Measurements from ENCODE around the gene EED.
"Not testable (repeated sequence)": the region's sequence is repeated elsewhere in the genome, so short reads cannot be mapped to it uniquely, and the experiment has no call there.

The EED gene

GRCh38 chr11:86287468-86287796 lies 42.9 kb downstream of the EED start:
- Histone ChIP-seq H3K23ac (ENCODE audit: low read length) (no peak overlapping the region), H3K79me1 (ENCODE audit: low read length) (no peaks in the 10 kb centered on the region), H3K4me3 (ENCODE audit: low read length) (no peak overlapping the region), H3K4me2 (ENCODE audit: low read length) (no peak overlapping the region), H3K9ac (ENCODE audit: low read length) (no peak overlapping the region), H4K5ac (ENCODE audit: low read length) (no peak overlapping the region), H2BK120ac (ENCODE audit: low read depth, low read length) (no peak overlapping the region), H2BK15ac (replicated peaks; ENCODE audit: low read depth) (no peak overlapping the region), H3K18ac (ENCODE audit: low read length) (no peak overlapping the region), H2BK5ac (ENCODE audit: low read length) (no peak overlapping the region), H3K4ac (ENCODE audit: low read depth, low read length) (no peak overlapping the region), H4K8ac (ENCODE audit: low read depth, low read length) (no peak overlapping the region), H3K27me3 (ENCODE audit: insufficient read depth, low read length, poor library complexity) (no peaks in the 10 kb centered on the region), H3K79me2 (ENCODE audit: control insufficient read depth, insufficient read depth, low read length) (no peaks in the 10 kb centered on the region), H2AK5ac (ENCODE audit: low read length) (no peak overlapping the region), H3K4me1 (ENCODE audit: control insufficient read depth, low read depth, low read length) (no peaks in the 10 kb centered on the region), H3K56ac (ENCODE audit: low read length) (no peak overlapping the region), H3K27ac (ENCODE audit: low read depth, low read length) (no peak overlapping the region), H3K36me3 (ENCODE audit: control insufficient read depth, insufficient read depth, low read length) (no peaks in the 10 kb centered on the region)
- WGBS (ENCODE audit: extremely low coverage, insufficient coverage, low lambda C conversion rate) = no CpG with 5 or more reads among the region's 2 CpGs
- DNase-seq = no peak

- Histone ChIP-seq H3K4me1 (ENCODE audit: control insufficient read depth, low read depth, low read length) (no peaks in the 10 kb centered on the region), H3K27ac (ENCODE audit: low read depth, low read length) (no peak overlapping the region), H4K5ac (ENCODE audit: low read length) (no peak overlapping the region), H2BK5ac (ENCODE audit: low read length) (no peak overlapping the region), H4K8ac (ENCODE audit: low read depth, low read length) (no peak overlapping the region), H3K79me2 (ENCODE audit: control insufficient read depth, insufficient read depth, low read length) (no peaks in the 10 kb centered on the region), H3K4me3 (ENCODE audit: low read length) (no peak overlapping the region), H3K36me3 (ENCODE audit: control insufficient read depth, insufficient read depth, low read length) (no peaks in the 10 kb centered on the region), H3K4me2 (ENCODE audit: low read length) (no peak overlapping the region), H2AK5ac (ENCODE audit: low read length) (no peak overlapping the region), H3K56ac (ENCODE audit: low read length) (no peak overlapping the region), H3K4ac (ENCODE audit: low read depth, low read length) (no peak overlapping the region), H3K79me1 (ENCODE audit: low read length) (no peaks in the 10 kb centered on the region), H3K23ac (ENCODE audit: low read length) (no peak overlapping the region), H2BK120ac (ENCODE audit: low read depth, low read length) (no peak overlapping the region), H2BK15ac (replicated peaks; ENCODE audit: low read depth) (no peak overlapping the region), H3K27me3 (ENCODE audit: insufficient read depth, low read length, poor library complexity) (no peaks in the 10 kb centered on the region), H3K9ac (ENCODE audit: low read length) (no peak overlapping the region), H3K18ac (ENCODE audit: low read length) (no peak overlapping the region)
- WGBS (ENCODE audit: extremely low coverage, insufficient coverage, low lambda C conversion rate) = no CpG with 5 or more reads among the region's 7 CpGs
- DNase-seq = peak; percentile 5
These were observed 44.4 kb downstream of the EED start for GRCh38 chr11:86288776-86289507.

- H3K9ac ChIP-seq (ENCODE audit: low read length); H3K18ac ChIP-seq (ENCODE audit: low read length); H3K36me3 ChIP-seq (ENCODE audit: control insufficient read depth, insufficient read depth, low read length); H3K4ac ChIP-seq (ENCODE audit: low read depth, low read length); H2BK15ac ChIP-seq (replicated peaks; ENCODE audit: low read depth); H2BK5ac ChIP-seq (ENCODE audit: low read length); H3K27me3 ChIP-seq (ENCODE audit: insufficient read depth, low read length, poor library complexity); H4K5ac ChIP-seq (ENCODE audit: low read length); H3K79me2 ChIP-seq (ENCODE audit: control insufficient read depth, insufficient read depth, low read length); H3K4me1 ChIP-seq (ENCODE audit: control insufficient read depth, low read depth, low read length); H3K27ac ChIP-seq (ENCODE audit: low read depth, low read length); H3K4me2 ChIP-seq (ENCODE audit: low read length); H3K4me3 ChIP-seq (ENCODE audit: low read length); H2BK120ac ChIP-seq (ENCODE audit: low read depth, low read length); H2AK5ac ChIP-seq (ENCODE audit: low read length); H3K56ac ChIP-seq (ENCODE audit: low read length); H4K8ac ChIP-seq (ENCODE audit: low read depth, low read length); H3K79me1 ChIP-seq (ENCODE audit: low read length); DNase-seq; H3K23ac ChIP-seq (ENCODE audit: low read length): not testable (repeated sequence)
- no CpG with 5 or more reads among the region's 9 CpGs for WGBS (ENCODE audit: extremely low coverage, insufficient coverage, low lambda C conversion rate)
These were observed 45.1 kb downstream of the EED start for GRCh38 chr11:86289508-86290280.

- Histone ChIP-seq H3K79me1 (ENCODE audit: low read length) (no peaks in the 10 kb centered on the region), H3K18ac (ENCODE audit: low read length) (no peak overlapping the region), H2BK120ac (ENCODE audit: low read depth, low read length) (no peak overlapping the region), H3K4ac (ENCODE audit: low read depth, low read length) (no peak overlapping the region), H3K23ac (ENCODE audit: low read length) (no peak overlapping the region), H4K5ac (ENCODE audit: low read length) (no peak overlapping the region), H3K27ac (ENCODE audit: low read depth, low read length) (no peak overlapping the region), H3K9ac (ENCODE audit: low read length) (no peak overlapping the region), H2BK15ac (replicated peaks; ENCODE audit: low read depth) (no peak overlapping the region), H4K8ac (ENCODE audit: low read depth, low read length) (no peak overlapping the region), H3K4me3 (ENCODE audit: low read length) (no peak overlapping the region), H3K27me3 (ENCODE audit: insufficient read depth, low read length, poor library complexity) (no peaks in the 10 kb centered on the region), H2BK5ac (ENCODE audit: low read length) (no peak overlapping the region), H2AK5ac (ENCODE audit: low read length) (no peak overlapping the region), H3K4me1 (ENCODE audit: control insufficient read depth, low read depth, low read length) (no peaks in the 10 kb centered on the region), H3K4me2 (ENCODE audit: low read length) (no peak overlapping the region), H3K79me2 (ENCODE audit: control insufficient read depth, insufficient read depth, low read length) (no peaks in the 10 kb centered on the region), H3K36me3 (ENCODE audit: control insufficient read depth, insufficient read depth, low read length) (no peaks in the 10 kb centered on the region), H3K56ac (ENCODE audit: low read length) (no peak overlapping the region)
- peak; percentile 68 for DNase-seq
- WGBS (ENCODE audit: extremely low coverage, insufficient coverage, low lambda C conversion rate) = no CpG with 5 or more reads among the region's 3 CpGs
These were observed 47.1 kb downstream of the EED start for GRCh38 chr11:86291466-86292262.

GRCh38 chr11:86292912-86293616 lies 48.5 kb downstream of the EED start:
- Histone ChIP-seq H3K79me1 (ENCODE audit: low read length) (no peaks in the 10 kb centered on the region), H2BK120ac (ENCODE audit: low read depth, low read length) (no peak overlapping the region), H3K23ac (ENCODE audit: low read length) (no peak overlapping the region), H3K4me3 (ENCODE audit: low read length) (no peak overlapping the region), H4K5ac (ENCODE audit: low read length) (no peak overlapping the region), H2BK15ac (replicated peaks; ENCODE audit: low read depth) (no peak overlapping the region), H3K56ac (ENCODE audit: low read length) (no peak overlapping the region), H3K27me3 (ENCODE audit: insufficient read depth, low read length, poor library complexity) (no peaks in the 10 kb centered on the region), H3K36me3 (ENCODE audit: control insufficient read depth, insufficient read depth, low read length) (no peaks in the 10 kb centered on the region), H2AK5ac (ENCODE audit: low read length) (no peak overlapping the region), H3K4me2 (ENCODE audit: low read length) (no peak overlapping the region), H2BK5ac (ENCODE audit: low read length) (no peak overlapping the region), H4K8ac (ENCODE audit: low read depth, low read length) (no peak overlapping the region), H3K79me2 (ENCODE audit: control insufficient read depth, insufficient read depth, low read length) (no peaks in the 10 kb centered on the region), H3K4ac (ENCODE audit: low read depth, low read length) (no peak overlapping the region), H3K27ac (ENCODE audit: low read depth, low read length) (no peak overlapping the region), H3K4me1 (ENCODE audit: control insufficient read depth, low read depth, low read length) (no peaks in the 10 kb centered on the region), H3K9ac (ENCODE audit: low read length) (no peak overlapping the region), H3K18ac (ENCODE audit: low read length) (no peak overlapping the region)
- WGBS (ENCODE audit: extremely low coverage, insufficient coverage, low lambda C conversion rate) = no CpG with 5 or more reads among the region's 6 CpGs
- DNase-seq = no peak
